GM12878 (cell line): Measurements from ENCODE around the gene KRTAP5-6. TPM values are rescaled to one million over a fixed set of nuclear protein-coding genes. Genes with fewer than 3 reads are reported as not detected.

Experiments
- ATAC-seq: fragments of 200-7000 bp; cut with Tn5 transposase; 3 replicates; pipeline ENCODE4 v1.9.1; 2020; ENCODE audit warnings: mild to moderate bottlenecking, moderate library complexity
- BruUV-seq: library from RNA; stranded (reverse); fragments of 400-500 nt; replicated peaks from 2 replicates; lab custom pipeline; 2021; lab: Mats Ljungman, UMichigan
- CTCF ChIA-PET: fragments of 300-600 bp; sonication (Branson Sonifier 250); formaldehyde crosslinking; extraction: SDS; loops from one replicate; lab custom pipeline; 2021; ENCODE audit warnings: inconsistent platforms; lab: Yijun Ruan, JAX
- POLR2A ChIA-PET: fragments of 350-600 bp; formaldehyde crosslinking; extraction: SDS; loops from one replicate; lab custom pipeline; 2021; ENCODE audit warnings: inconsistent platforms; lab: Charles Lee
- RAD21 ChIA-PET: fragments of 300-600 bp; sonication (Branson Sonifier 250); formaldehyde crosslinking; loops from one replicate; lab custom pipeline; 2023; ENCODE audit warnings: antibody characterized with exemption; ENCODE audit not compliant: unreplicated experiment; lab: Charles Lee
- SMC1A ChIA-PET: fragments of 300-600 bp; sonication (Branson Sonifier 250); formaldehyde crosslinking; loops from one replicate; lab custom pipeline; 2023; ENCODE audit not compliant: unreplicated experiment, uncharacterized antibody; lab: Charles Lee
- DNase-seq: peaks from one replicate; pipeline ENCODE4 v3.0.0-alpha.2; 2011; ENCODE audit warnings: low read depth, low spot score
- FAIRE-seq: peaks from 3 replicates; lab custom pipeline; 2011; peaks lifted over from hg19 to GRCh38; lab: Jason Lieb, UNC
- H2AFZ ChIP-seq: 2 replicates; pipeline ENCODE4 v1.6.0; 2011; ENCODE audit warnings: low read depth, low read length, control low read depth; ENCODE audit not compliant: control insufficient read depth
- H3K27ac ChIP-seq: 2 replicates; pipeline ENCODE4 v1.5.1; 2011; ENCODE audit warnings: control low read depth; ENCODE audit not compliant: control insufficient read depth, insufficient read depth
- H3K27me3 ChIP-seq, 2 experiments: replicated peaks in 1 of 2; 2 replicates each; pipeline versions ENCODE4 v1.6.0 to v1.6.1; 2011; ENCODE audit warnings: low read length in 1 of 2; ENCODE audit not compliant: control insufficient read depth in 2 of 2, insufficient read depth in 2 of 2
- H3K36me3 ChIP-seq, 2 experiments: 2 replicates each; pipeline ENCODE4 v1.5.1; 2011; ENCODE audit warnings: low read length in 1 of 2; ENCODE audit not compliant: control insufficient read depth in 2 of 2, insufficient read depth in 2 of 2
- H3K4me1 ChIP-seq: 2 replicates; pipeline ENCODE4 v1.6.1; 2011; ENCODE audit warnings: mild to moderate bottlenecking, low read length, moderate library complexity, mixed read lengths; ENCODE audit not compliant: control insufficient read depth, insufficient read depth
- H3K4me2 ChIP-seq: 2 replicates; pipeline ENCODE4 v1.6.0; 2011; ENCODE audit warnings: control low read depth; ENCODE audit not compliant: control insufficient read depth, insufficient read depth
- H3K4me3 ChIP-seq: fragments of 200-600 bp; sonication (generic); 2 replicates; pipeline ENCODE4 v1.5.1; 2016
- H3K79me2 ChIP-seq: 2 replicates; pipeline ENCODE4 v1.6.0; 2011; ENCODE audit warnings: low read length; ENCODE audit not compliant: control insufficient read depth, insufficient read depth
- H3K9ac ChIP-seq: 2 replicates; pipeline ENCODE4 v1.8.0; 2011; ENCODE audit warnings: low read length, control low read depth, mixed read lengths; ENCODE audit not compliant: control insufficient read depth, insufficient read depth
- H3K9me3 ChIP-seq: replicated peaks from 3 replicates; pipeline ENCODE4 v1.5.1; 2011; ENCODE audit warnings: mild to moderate bottlenecking, low read length; ENCODE audit not compliant: control insufficient read depth, insufficient read depth
- H4K20me1 ChIP-seq: 2 replicates; pipeline ENCODE4 v1.6.0; 2011; ENCODE audit not compliant: control insufficient read depth, insufficient read depth
- CBX5 ChIP-seq: sonication (generic); IDR thresholded peaks from 2 replicates; pipeline ENCODE4 v1.6.1; 2016; ENCODE audit warnings: low read depth, moderate library complexity, mild to moderate bottlenecking, inconsistent platforms
- HDAC2 ChIP-seq: fragments of 200-600 bp; sonication (generic); IDR thresholded peaks from 2 replicates; pipeline ENCODE4 v1.6.1; 2017
- NFYA ChIP-seq: IDR thresholded peaks from 2 replicates; pipeline ENCODE4 v1.6.1; 2011; ENCODE audit warnings: low read depth, mild to moderate bottlenecking, low read length, improper control_type of control experiment, borderline replicate concordance
- NR2C1 ChIP-seq: fragments of 450-650 bp; IDR thresholded peaks from 2 replicates; pipeline ENCODE4 v1.6.1; 2017; ENCODE audit warnings: antibody characterized with exemption, mild to moderate bottlenecking, moderate library complexity
- PAX8 ChIP-seq: fragments of 450-650 bp; IDR thresholded peaks from 2 replicates; pipeline ENCODE4 v1.6.1; 2017; ENCODE audit warnings: mild to moderate bottlenecking, moderate library complexity
- POU2F2 ChIP-seq: IDR thresholded peaks from 3 replicates; pipeline ENCODE4 v1.6.1; 2011; ENCODE audit warnings: low read depth, mild to moderate bottlenecking, low read length, borderline replicate concordance
- RCOR1 ChIP-seq: conservative IDR thresholded peaks from 2 replicates; pipeline ENCODE4 v1.6.1; 2012; ENCODE audit warnings: low read depth, low read length, improper control_type of control experiment
- TBL1XR1 ChIP-seq: IDR thresholded peaks from 2 replicates; pipeline ENCODE4 v1.6.1; 2012; ENCODE audit warnings: low read depth, low read length, improper control_type of control experiment
- WRNIP1 ChIP-seq: IDR thresholded peaks from 2 replicates; pipeline ENCODE4 v1.6.1; 2011; ENCODE audit warnings: low read depth, low read length, improper control_type of control experiment, borderline replicate concordance
- ZZZ3 ChIP-seq: IDR thresholded peaks from 2 replicates; pipeline ENCODE4 v1.6.1; 2011; ENCODE audit warnings: low read depth; ENCODE audit not compliant: control insufficient read depth, insufficient read length
- WGBS: methylation state at CpG from one replicate; pipeline ENCODE4 v1.1.6; 2016; ENCODE audit warnings: low lambda C conversion rate; ENCODE audit not compliant: insufficient replicate concordance, insufficient coverage; ENCODE audit errors: missing lambda C conversion rate; 5-methylcytosine and 5-hydroxymethylcytosine counted together
- in situ Hi-C: fragments of 300-500 bp; cut with MboI; formaldehyde crosslinking; loops from 9 replicates; pipeline ENCODE4 v1.14.3; 2018; ENCODE audit warnings: mixed read lengths
- intact Hi-C: fragments of 100-400 bp; cut with micrococcal nuclease; formaldehyde crosslinking; loops from one replicate; pipeline ENCODE4 v1.14.2; 2022; ENCODE audit not compliant: unreplicated experiment
- polyA plus RNA-seq, 11 experiments: library from polyadenylated mRNA; depleted of rRNA in 4 of 11; unstranded in 6 of 11; stranded (reverse) in 5 of 11; fragments of >200 nt; fragmentation: Nextera tagmentation in 4 of 11; fragmentation: Illumina TruSeq in 1 of 11; extraction: Ambion mirVana in 4 of 11; extraction: Trizol in 1 of 11; gene quantifications; 1 replicate in 1 of 11; 2 replicates in 10 of 11; pipeline versions ENCODE4 v1.2.1 to v1.2.3, GENCODE V29; 2011 to 2016; ENCODE audit warnings: inconsistent platforms in 2 of 11, missing spikeins in 2 of 11, low read depth in 1 of 11
- total RNA-seq, 4 experiments: library from RNA; depleted of rRNA in 3 of 4; stranded (reverse); fragments of >200 nt in 3 of 4; fragmentation: Illumina TruSeq in 1 of 4; extraction: Trizol in 1 of 4; gene quantifications; 2 replicates each; pipeline versions ENCODE4 v1.2.1 to v1.2.3, GENCODE V29; 2013 to 2021
- TF ChIP-seq, protein P1 (sequence below): fragments of 450-650 bp; IDR thresholded peaks from 2 replicates; pipeline ENCODE4 v1.6.1; 2017; ENCODE audit warnings: antibody characterized with exemption, mild to moderate bottlenecking, moderate library complexity
- TF ChIP-seq, protein P2 (sequence below): fragments of 450-650 bp; formaldehyde crosslinking; IDR thresholded peaks from 2 replicates; pipeline ENCODE4 v1.4.0; 2022; ENCODE audit warnings: mild to moderate bottlenecking, moderate library complexity
- TF ChIP-seq, protein P3 (sequence below): IDR thresholded peaks from 2 replicates; pipeline ENCODE4 v1.6.1; 2011; ENCODE audit warnings: mild to moderate bottlenecking, low read depth, low read length, moderate library complexity; ENCODE audit not compliant: insufficient replicate concordance
- TF ChIP-seq, protein P4 (sequence below): IDR thresholded peaks from 2 replicates; pipeline ENCODE4 v1.6.1; 2012; ENCODE audit warnings: low read depth, low read length, improper control_type of control experiment
- TF ChIP-seq, protein P5 (sequence below): IDR thresholded peaks from 2 replicates; pipeline ENCODE4 v1.6.1; 2012; ENCODE audit warnings: low read depth, low read length, improper control_type of control experiment

Gene KRTAP5-6
- total and polyA plus RNA-seq, 10 of the 15 experiments (the other 5 are each of a cell fraction or from before 2014, with no cell fraction given): not detected

DNA sequence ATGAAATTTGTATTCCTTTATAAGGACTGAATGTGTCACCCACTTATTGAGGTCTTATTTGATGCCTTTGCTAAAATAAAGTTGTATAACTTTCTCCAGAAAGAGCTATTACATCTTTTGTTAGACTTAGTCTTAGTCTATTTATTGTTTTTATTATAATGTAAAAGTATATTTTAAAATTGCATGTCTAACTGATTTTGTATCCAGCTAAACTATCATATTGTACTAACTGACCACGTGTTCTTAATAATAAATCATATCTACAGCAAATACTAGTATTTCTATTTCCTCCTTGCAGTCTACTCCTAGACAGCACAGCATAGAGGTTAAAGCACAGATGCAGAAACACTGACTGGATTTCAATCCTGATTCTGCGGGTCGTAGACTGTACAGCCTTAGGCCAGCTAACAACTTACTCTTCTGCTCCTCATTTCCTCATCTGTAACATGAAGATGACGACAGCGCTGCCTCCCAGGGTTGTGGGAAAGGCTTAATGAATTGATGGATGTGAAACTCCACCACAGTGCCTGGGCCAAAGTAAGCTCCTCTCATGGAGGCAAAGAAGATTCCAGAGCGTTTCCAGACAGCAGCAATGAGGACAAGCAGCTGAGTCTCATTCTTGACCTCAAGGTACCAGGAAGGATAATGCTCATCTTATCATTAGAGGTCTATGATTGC is 40.2 kb downstream of the KRTAP5-6 start:
- FAIRE-seq (no peak), DNase-seq (no peak), ATAC-seq (no peak)
- intact Hi-C loops (no loop called here), in situ Hi-C loops (no loop called here)
- no peak overlapping the region for H3K9ac ChIP-seq
- no peaks in the 10 kb centered on the region for H3K27me3 ChIP-seq
- no peak overlapping the region for H2AFZ ChIP-seq
- ChIA-PET POLR2A (no interaction called here), SMC1A (no interaction called here), RAD21 (no interaction called here), CTCF (no interaction called here)
- H3K9me3 ChIP-seq: peaks cover 2% of the 10 kb centered on the region; the same call in 2 of the 3 replicates
- no peak overlapping the region for H3K4me2 ChIP-seq
- H3K79me2 ChIP-seq: no peaks in the 10 kb centered on the region
- no peak overlapping the region for H3K4me3 ChIP-seq
- WGBS: 48% methylated on average over 6 of the region's 6 CpGs
- no peaks in the 10 kb centered on the region for H4K20me1 ChIP-seq
- no peak overlapping the region for H3K27ac ChIP-seq
- no peak for TF ChIP-seq PAX8
- no peak for TF ChIP-seq POU2F2
- TF ChIP-seq CBX5: no peak
- TF ChIP-seq, protein P1, sequence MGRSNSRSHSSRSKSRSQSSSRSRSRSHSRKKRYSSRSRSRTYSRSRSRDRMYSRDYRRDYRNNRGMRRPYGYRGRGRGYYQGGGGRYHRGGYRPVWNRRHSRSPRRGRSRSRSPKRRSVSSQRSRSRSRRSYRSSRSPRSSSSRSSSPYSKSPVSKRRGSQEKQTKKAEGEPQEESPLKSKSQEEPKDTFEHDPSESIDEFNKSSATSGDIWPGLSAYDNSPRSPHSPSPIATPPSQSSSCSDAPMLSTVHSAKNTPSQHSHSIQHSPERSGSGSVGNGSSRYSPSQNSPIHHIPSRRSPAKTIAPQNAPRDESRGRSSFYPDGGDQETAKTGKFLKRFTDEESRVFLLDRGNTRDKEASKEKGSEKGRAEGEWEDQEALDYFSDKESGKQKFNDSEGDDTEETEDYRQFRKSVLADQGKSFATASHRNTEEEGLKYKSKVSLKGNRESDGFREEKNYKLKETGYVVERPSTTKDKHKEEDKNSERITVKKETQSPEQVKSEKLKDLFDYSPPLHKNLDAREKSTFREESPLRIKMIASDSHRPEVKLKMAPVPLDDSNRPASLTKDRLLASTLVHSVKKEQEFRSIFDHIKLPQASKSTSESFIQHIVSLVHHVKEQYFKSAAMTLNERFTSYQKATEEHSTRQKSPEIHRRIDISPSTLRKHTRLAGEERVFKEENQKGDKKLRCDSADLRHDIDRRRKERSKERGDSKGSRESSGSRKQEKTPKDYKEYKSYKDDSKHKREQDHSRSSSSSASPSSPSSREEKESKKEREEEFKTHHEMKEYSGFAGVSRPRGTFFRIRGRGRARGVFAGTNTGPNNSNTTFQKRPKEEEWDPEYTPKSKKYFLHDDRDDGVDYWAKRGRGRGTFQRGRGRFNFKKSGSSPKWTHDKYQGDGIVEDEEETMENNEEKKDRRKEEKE: no peak
- TF ChIP-seq, protein P2, sequence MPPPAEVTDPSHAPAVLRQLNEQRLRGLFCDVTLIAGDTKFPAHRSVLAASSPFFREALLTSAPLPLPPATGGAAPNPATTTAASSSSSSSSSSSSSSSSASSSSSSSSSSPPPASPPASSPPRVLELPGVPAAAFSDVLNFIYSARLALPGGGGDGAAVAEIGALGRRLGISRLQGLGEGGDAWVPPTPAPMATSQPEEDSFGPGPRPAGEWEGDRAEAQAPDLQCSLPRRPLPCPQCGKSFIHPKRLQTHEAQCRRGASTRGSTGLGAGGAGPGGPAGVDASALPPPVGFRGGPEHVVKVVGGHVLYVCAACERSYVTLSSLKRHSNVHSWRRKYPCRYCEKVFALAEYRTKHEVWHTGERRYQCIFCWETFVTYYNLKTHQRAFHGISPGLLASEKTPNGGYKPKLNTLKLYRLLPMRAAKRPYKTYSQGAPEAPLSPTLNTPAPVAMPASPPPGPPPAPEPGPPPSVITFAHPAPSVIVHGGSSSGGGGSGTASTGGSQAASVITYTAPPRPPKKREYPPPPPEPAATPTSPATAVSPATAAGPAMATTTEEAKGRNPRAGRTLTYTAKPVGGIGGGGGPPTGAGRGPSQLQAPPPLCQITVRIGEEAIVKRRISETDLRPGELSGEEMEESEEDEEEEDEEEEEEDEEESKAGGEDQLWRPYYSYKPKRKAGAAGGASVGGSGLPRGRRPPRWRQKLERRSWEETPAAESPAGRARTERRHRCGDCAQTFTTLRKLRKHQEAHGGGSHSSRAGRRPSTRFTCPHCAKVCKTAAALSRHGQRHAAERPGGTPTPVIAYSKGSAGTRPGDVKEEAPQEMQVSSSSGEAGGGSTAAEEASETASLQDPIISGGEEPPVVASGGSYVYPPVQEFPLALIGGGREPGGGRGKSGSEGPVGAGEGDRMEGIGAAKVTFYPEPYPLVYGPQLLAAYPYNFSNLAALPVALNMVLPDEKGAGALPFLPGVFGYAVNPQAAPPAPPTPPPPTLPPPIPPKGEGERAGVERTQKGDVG: no peak
- TF ChIP-seq HDAC2: no peak
- TF ChIP-seq WRNIP1: no peak
- TF ChIP-seq ZZZ3: no peak
- TF ChIP-seq NFYA: no peak
- TF ChIP-seq TBL1XR1: no peak
- no peak for TF ChIP-seq NR2C1
- TF ChIP-seq, protein P3, sequence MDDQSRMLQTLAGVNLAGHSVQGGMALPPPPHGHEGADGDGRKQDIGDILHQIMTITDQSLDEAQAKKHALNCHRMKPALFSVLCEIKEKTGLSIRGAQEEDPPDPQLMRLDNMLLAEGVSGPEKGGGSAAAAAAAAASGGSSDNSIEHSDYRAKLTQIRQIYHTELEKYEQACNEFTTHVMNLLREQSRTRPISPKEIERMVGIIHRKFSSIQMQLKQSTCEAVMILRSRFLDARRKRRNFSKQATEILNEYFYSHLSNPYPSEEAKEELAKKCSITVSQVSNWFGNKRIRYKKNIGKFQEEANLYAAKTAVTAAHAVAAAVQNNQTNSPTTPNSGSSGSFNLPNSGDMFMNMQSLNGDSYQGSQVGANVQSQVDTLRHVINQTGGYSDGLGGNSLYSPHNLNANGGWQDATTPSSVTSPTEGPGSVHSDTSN: no peak
- TF ChIP-seq RCOR1: no peak
- TF ChIP-seq, protein P4, sequence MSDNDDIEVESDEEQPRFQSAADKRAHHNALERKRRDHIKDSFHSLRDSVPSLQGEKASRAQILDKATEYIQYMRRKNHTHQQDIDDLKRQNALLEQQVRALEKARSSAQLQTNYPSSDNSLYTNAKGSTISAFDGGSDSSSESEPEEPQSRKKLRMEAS: no peak
- TF ChIP-seq, protein P5, sequence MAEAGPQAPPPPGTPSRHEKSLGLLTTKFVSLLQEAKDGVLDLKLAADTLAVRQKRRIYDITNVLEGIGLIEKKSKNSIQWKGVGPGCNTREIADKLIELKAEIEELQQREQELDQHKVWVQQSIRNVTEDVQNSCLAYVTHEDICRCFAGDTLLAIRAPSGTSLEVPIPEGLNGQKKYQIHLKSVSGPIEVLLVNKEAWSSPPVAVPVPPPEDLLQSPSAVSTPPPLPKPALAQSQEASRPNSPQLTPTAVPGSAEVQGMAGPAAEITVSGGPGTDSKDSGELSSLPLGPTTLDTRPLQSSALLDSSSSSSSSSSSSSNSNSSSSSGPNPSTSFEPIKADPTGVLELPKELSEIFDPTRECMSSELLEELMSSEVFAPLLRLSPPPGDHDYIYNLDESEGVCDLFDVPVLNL: no peak
- no peaks in the 10 kb centered on the region for H3K4me1 ChIP-seq
- H3K36me3 ChIP-seq: no peaks in the 10 kb centered on the region
- BruUV-seq: no TSS peak
